HFF-Myc (cell line): ENCODE results near the gene STX4.

ENCODE experiments used
- DNase-seq: peaks from one replicate; pipeline ENCODE4 v3.0.0-alpha.2; 2011; ENCODE audit warnings: low read depth; ENCODE audit errors: extremely low read depth
- H3K4me3 ChIP-seq: replicated peaks from 2 replicates; pipeline ENCODE4 v1.5.1; 2011; ENCODE audit warnings: low read depth, mild to moderate bottlenecking, control low read depth, low read length
- TF ChIP-seq, protein P1 (sequence below): IDR thresholded peaks from 2 replicates; pipeline ENCODE4 v1.5.1; 2012; ENCODE audit warnings: mild to moderate bottlenecking, low read depth, low read length, control low read depth; ENCODE audit errors: missing control alignments

STX4 gene

DNA sequence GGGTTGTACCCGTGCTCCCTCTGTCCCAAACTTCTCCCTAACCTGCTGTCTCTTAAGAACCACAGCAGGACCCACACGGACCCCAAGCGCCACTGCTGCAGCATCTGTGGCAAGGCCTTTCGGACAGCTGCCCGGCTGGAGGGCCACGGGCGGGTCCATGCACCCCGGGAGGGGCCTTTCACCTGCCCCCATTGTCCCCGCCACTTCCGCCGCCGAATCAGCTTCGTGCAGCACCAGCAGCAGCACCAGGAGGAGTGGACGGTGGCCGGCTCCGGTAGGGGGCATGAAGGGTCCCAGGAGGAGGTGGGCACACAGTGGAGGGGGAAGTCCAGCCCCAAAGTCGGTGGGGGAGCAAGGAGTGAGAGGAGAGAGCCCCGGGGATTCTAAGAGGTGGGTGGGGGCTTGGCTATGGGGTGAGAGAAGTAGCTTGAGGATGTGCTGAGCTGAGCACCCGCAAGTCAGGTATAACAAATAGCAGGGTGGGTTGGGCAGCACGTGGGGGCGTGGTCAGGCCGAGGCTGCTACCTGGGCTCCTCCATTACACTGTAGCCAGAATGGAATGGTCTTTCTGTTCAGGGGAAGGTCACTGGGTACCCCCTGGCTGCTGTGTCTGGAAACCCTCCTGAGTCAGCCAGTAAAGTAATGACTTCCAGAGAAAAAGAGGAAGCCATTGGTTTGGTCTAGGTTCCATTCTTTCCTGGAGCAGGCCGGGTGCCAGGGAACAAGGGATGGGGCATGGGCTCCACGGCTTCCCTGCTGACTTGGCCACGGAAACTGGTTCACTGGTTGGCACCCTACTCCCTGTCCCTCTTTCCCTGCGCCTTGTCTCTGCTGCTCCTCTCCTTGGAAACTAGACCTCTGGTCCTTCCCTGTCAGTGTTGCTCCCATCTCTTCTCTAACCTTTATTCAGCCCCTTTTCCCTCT is 48.3 kb downstream of the STX4 start:
- H3K4me3 ChIP-seq: no peak overlapping the region
- DNase-seq: no peak
- TF ChIP-seq, protein P1, sequence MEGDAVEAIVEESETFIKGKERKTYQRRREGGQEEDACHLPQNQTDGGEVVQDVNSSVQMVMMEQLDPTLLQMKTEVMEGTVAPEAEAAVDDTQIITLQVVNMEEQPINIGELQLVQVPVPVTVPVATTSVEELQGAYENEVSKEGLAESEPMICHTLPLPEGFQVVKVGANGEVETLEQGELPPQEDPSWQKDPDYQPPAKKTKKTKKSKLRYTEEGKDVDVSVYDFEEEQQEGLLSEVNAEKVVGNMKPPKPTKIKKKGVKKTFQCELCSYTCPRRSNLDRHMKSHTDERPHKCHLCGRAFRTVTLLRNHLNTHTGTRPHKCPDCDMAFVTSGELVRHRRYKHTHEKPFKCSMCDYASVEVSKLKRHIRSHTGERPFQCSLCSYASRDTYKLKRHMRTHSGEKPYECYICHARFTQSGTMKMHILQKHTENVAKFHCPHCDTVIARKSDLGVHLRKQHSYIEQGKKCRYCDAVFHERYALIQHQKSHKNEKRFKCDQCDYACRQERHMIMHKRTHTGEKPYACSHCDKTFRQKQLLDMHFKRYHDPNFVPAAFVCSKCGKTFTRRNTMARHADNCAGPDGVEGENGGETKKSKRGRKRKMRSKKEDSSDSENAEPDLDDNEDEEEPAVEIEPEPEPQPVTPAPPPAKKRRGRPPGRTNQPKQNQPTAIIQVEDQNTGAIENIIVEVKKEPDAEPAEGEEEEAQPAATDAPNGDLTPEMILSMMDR: no peak

DNA sequence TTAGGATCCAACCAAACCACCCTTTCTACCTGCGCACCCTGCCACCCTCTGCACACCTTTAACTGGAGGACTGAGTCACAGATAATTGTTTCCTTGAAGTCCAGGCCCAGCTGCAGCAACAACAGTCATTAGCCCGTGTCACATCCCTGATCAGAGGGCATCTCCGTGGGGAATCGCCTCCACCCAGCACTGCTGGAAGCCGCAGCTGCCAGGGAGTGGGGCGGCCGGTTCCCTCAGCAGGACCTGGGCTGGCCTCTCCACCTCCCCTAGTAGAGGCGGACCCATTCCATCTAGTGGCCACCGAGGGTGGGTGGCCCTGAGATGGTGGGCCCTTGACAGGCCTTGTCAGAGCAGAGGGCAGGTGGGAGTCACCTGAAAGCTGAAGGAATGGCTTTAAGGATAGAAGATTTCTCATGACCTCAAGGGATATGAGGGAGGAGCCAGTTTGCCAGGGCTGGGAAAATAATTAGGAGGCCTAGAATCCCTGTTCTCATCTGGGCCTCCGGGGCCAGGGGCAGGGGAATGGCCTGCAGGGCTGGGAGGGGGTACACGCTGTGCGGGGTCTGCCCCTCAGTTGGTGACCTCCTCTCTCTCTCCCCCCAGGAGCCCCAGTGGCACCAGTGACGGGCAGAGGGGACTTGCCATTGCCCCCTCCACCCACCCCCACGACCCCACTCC is 49.1 kb downstream of the STX4 start:
- H3K4me3 ChIP-seq: no peak overlapping the region
- TF ChIP-seq, protein P1: no peak
- DNase-seq: no peak

GRCh38 chr16:31083081-31083480 is 49.7 kb downstream of the STX4 start:
- H3K4me3 ChIP-seq: no peak overlapping the region

DNA sequence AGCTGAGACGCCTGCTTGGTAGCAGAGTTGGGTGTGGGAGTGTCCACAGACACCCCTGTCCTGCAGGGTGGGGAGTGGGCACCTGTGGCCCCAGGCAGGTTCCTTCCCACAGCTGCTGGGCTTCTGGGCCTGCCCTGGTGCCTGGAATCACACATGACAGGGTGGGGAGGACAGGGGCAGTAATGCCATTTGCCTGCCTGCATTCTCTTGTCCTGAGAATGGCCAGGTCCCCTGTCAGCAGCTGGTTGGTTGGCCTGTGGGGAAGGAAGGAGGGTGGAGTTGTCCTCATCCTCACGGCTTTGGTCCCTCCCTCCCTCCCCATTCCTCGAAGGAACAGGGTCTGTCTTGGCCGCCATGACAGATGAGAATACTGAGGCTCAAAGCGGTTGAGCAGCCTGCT is 50.2 kb downstream of the STX4 start:
- H3K4me3 ChIP-seq: no peak overlapping the region
- no peak for DNase-seq
- TF ChIP-seq, protein P1: no peak

More at GRCh38 chr16:31083081-31083480, 49.7 kb downstream of the STX4 start:
- TF ChIP-seq, protein P1: no peak
- no peak for DNase-seq

DNA sequence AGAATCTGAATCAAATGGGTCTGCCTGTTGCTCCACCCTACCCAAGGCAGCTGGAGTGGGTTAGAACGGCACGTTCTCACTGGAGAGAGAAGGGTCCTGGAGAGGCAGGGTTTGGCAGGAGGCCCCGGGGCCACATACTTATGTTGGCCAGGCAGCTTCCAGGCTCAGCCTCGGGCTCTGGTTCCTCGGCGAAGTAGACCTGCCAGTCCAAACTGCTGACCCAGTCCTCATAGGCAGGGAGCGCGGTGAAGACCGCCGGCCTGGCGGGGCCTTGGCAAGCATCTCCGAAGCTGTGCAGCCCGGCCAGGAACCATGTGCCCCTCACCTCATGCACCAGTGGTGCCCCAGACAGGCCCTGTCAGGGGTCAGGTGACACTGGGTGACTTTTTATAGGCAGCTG is 50.6 kb downstream of the STX4 start:
- no peak overlapping the region for H3K4me3 ChIP-seq
- DNase-seq: no peak
- TF ChIP-seq, protein P1: no peak

DNA sequence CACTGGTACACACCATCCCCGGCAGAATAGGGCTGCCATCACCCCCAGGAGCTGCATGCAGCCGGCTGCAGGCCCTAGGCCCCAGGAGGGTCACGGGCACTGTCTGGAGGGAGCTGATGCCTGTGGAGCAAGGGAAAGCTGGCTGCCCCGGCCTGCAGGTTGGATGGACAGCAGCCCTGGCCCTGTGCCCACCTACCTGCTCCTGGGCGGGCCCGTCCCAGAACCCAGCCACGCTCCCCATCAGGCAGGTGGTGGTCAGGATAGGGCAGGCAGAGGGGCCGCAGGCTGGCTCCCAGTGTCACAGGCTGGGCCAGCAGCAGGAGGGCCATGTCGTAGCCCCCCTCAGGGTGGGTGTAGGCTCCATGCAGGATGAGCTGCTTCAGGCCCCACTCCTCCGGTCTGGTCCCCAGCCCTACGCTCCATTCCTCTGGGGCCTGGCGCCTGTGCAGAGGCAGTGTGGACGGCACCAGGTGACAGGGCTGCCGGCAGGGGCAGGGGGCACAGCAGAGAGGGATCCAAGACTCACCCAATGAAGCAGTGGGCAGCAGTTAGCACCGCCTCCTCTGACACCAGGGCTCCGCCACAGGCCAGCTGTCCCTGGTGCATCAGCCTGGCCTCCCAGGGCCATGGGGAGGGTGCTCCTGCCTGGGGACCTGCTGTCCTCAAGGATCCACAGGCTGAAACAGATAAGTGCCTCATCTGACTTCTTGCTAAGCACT is 51.4 kb downstream of the STX4 start:
- H3K4me3 ChIP-seq: no peak overlapping the region
- TF ChIP-seq, protein P1: no peak
- DNase-seq: no peak
